Measurements from ENCODE around the gene B9D1.

B9D1 gene

GRCh38 chr17:19310151-19310550 lies 52.4 kb downstream of the B9D1 start:
- DNase-seq (ENCODE audit: low spot score in 2 of 2) (no peak), ATAC-seq (replicated peaks; ENCODE audit: extremely low read depth, poor library complexity, severe bottlenecking) (no peak)
- peaks cover 1% of the 10 kb centered on the region for H3K36me3 Mint-ChIP-seq (ENCODE audit: insufficient read depth)
- no peaks in the 10 kb centered on the region for H3K27me3 Mint-ChIP-seq
- no peak overlapping the region for H3K27ac Mint-ChIP-seq (ENCODE audit: low read depth)
- no peaks in the 10 kb centered on the region for H3K9me3 Mint-ChIP-seq
- no peak overlapping the region for H3K4me3 Mint-ChIP-seq
- H3K4me1 Mint-ChIP-seq: peaks cover 18% of the 10 kb centered on the region

GRCh38 chr17:19309701-19310100 lies 52.8 kb downstream of the B9D1 start:
- Mint-ChIP-seq H3K9me3 (no peaks in the 10 kb centered on the region), H3K27ac (ENCODE audit: low read depth) (no peak overlapping the region), H3K36me3 (ENCODE audit: insufficient read depth) (peaks cover 1% of the 10 kb centered on the region), H3K4me3 (no peak overlapping the region), H3K4me1 (peaks cover 19% of the 10 kb centered on the region), H3K27me3 (no peaks in the 10 kb centered on the region)
- no peak for DNase-seq (ENCODE audit: low spot score in 2 of 2)
- no peak for ATAC-seq (replicated peaks; ENCODE audit: extremely low read depth, poor library complexity, severe bottlenecking)

- H3K4me3 Mint-ChIP-seq: no peak overlapping the region
- H3K9me3 Mint-ChIP-seq: no peaks in the 10 kb centered on the region
- H3K27me3 Mint-ChIP-seq: no peaks in the 10 kb centered on the region
- ATAC-seq (replicated peaks; ENCODE audit: extremely low read depth, poor library complexity, severe bottlenecking) (no peak), DNase-seq (ENCODE audit: low spot score in 2 of 2) (no peak)
- H3K27ac Mint-ChIP-seq (ENCODE audit: low read depth): no peak overlapping the region
- peaks cover 1% of the 10 kb centered on the region for H3K36me3 Mint-ChIP-seq (ENCODE audit: insufficient read depth)
- H3K4me1 Mint-ChIP-seq: peaks cover 19% of the 10 kb centered on the region
Observed at GRCh38 chr17:19308398-19308797, 54.1 kb downstream of the B9D1 start.

- no peak overlapping the region for H3K4me3 Mint-ChIP-seq
- DNase-seq (ENCODE audit: low spot score in 2 of 2): no peak
- no peaks in the 10 kb centered on the region for H3K9me3 Mint-ChIP-seq
- H3K27ac Mint-ChIP-seq (ENCODE audit: low read depth): no peak overlapping the region
- H3K27me3 Mint-ChIP-seq: no peaks in the 10 kb centered on the region
- peaks cover 1% of the 10 kb centered on the region for H3K36me3 Mint-ChIP-seq (ENCODE audit: insufficient read depth)
- H3K4me1 Mint-ChIP-seq: peaks cover 19% of the 10 kb centered on the region
- no peak for ATAC-seq (replicated peaks; ENCODE audit: extremely low read depth, poor library complexity, severe bottlenecking)
Observed at GRCh38 chr17:19307521-19307920, 55.0 kb downstream of the B9D1 start.

GRCh38 chr17:19306160-19307111 lies 56.1 kb downstream of the B9D1 start:
- Mint-ChIP-seq H3K9me3 (no peaks in the 10 kb centered on the region), H3K27me3 (no peaks in the 10 kb centered on the region), H3K27ac (ENCODE audit: low read depth) (peak overlapping the region; percentile 38), H3K4me1 (peaks cover 19% of the 10 kb centered on the region), H3K36me3 (ENCODE audit: insufficient read depth) (peaks cover 1% of the 10 kb centered on the region), H3K4me3 (peak overlapping the region; percentile 48)
- DNase-seq (ENCODE audit: low spot score in 2 of 2) (peak in 1 of 2 donors; percentile 27), ATAC-seq (replicated peaks; ENCODE audit: extremely low read depth, poor library complexity, severe bottlenecking) (peak; percentile 92)

GRCh38 chr17:19305761-19306159 lies 56.8 kb downstream of the B9D1 start:
- ATAC-seq (replicated peaks; ENCODE audit: extremely low read depth, poor library complexity, severe bottlenecking) (no peak), DNase-seq (ENCODE audit: low spot score in 2 of 2) (no peak)
- H3K4me1 Mint-ChIP-seq: peaks cover 19% of the 10 kb centered on the region
- H3K27me3 Mint-ChIP-seq: no peaks in the 10 kb centered on the region
- H3K9me3 Mint-ChIP-seq: no peaks in the 10 kb centered on the region
- peaks cover 1% of the 10 kb centered on the region for H3K36me3 Mint-ChIP-seq (ENCODE audit: insufficient read depth)
- peak overlapping the region; percentile 38 for H3K27ac Mint-ChIP-seq (ENCODE audit: low read depth)
- H3K4me3 Mint-ChIP-seq: peak overlapping the region; percentile 48

- ATAC-seq (replicated peaks; ENCODE audit: extremely low read depth, poor library complexity, severe bottlenecking) (no peak), DNase-seq (ENCODE audit: low spot score in 2 of 2) (no peak)
- Mint-ChIP-seq H3K4me3 (no peak overlapping the region), H3K9me3 (no peaks in the 10 kb centered on the region), H3K27me3 (no peaks in the 10 kb centered on the region), H3K27ac (ENCODE audit: low read depth) (no peak overlapping the region), H3K36me3 (ENCODE audit: insufficient read depth) (peaks cover 1% of the 10 kb centered on the region), H3K4me1 (peaks cover 19% of the 10 kb centered on the region)
Observed at GRCh38 chr17:19305256-19305655, 57.3 kb downstream of the B9D1 start.

- no peaks in the 10 kb centered on the region for H3K9me3 Mint-ChIP-seq
- no peak for ATAC-seq (replicated peaks; ENCODE audit: extremely low read depth, poor library complexity, severe bottlenecking)
- H3K36me3 Mint-ChIP-seq (ENCODE audit: insufficient read depth): peaks cover 1% of the 10 kb centered on the region
- peaks cover 19% of the 10 kb centered on the region for H3K4me1 Mint-ChIP-seq
- DNase-seq (ENCODE audit: low spot score in 2 of 2): no peak
- H3K4me3 Mint-ChIP-seq: no peak overlapping the region
- no peak overlapping the region for H3K27ac Mint-ChIP-seq (ENCODE audit: low read depth)
- H3K27me3 Mint-ChIP-seq: no peaks in the 10 kb centered on the region
Observed at GRCh38 chr17:19304751-19305150, 57.8 kb downstream of the B9D1 start.

GRCh38 chr17:19304209-19304608 lies 58.3 kb downstream of the B9D1 start:
- Mint-ChIP-seq H3K9me3 (no peaks in the 10 kb centered on the region), H3K36me3 (ENCODE audit: insufficient read depth) (peaks cover 1% of the 10 kb centered on the region), H3K4me3 (no peak overlapping the region), H3K27me3 (no peaks in the 10 kb centered on the region), H3K27ac (ENCODE audit: low read depth) (no peak overlapping the region), H3K4me1 (peaks cover 19% of the 10 kb centered on the region)
- DNase-seq (ENCODE audit: low spot score in 2 of 2) (no peak), ATAC-seq (replicated peaks; ENCODE audit: extremely low read depth, poor library complexity, severe bottlenecking) (no peak)

GRCh38 chr17:19303367-19303776 lies 59.2 kb downstream of the B9D1 start:
- no peak overlapping the region for H3K27ac Mint-ChIP-seq (ENCODE audit: low read depth)
- peaks cover 19% of the 10 kb centered on the region for H3K4me1 Mint-ChIP-seq

GRCh38 chr17:19302791-19303331 lies 59.7 kb downstream of the B9D1 start:
- ATAC-seq (replicated peaks; ENCODE audit: extremely low read depth, poor library complexity, severe bottlenecking) (no peak), DNase-seq (ENCODE audit: low spot score in 2 of 2) (no peak)
- H3K9me3 Mint-ChIP-seq: no peaks in the 10 kb centered on the region
- H3K4me1 Mint-ChIP-seq: peaks cover 19% of the 10 kb centered on the region
- peaks cover 1% of the 10 kb centered on the region for H3K36me3 Mint-ChIP-seq (ENCODE audit: insufficient read depth)
- H3K27ac Mint-ChIP-seq (ENCODE audit: low read depth): no peak overlapping the region
- no peaks in the 10 kb centered on the region for H3K27me3 Mint-ChIP-seq
- no peak overlapping the region for H3K4me3 Mint-ChIP-seq

More at GRCh38 chr17:19303367-19303776, 59.2 kb downstream of the B9D1 start:
- Mint-ChIP-seq H3K27me3 (no peaks in the 10 kb centered on the region), H3K9me3 (no peaks in the 10 kb centered on the region), H3K4me3 (no peak overlapping the region), H3K36me3 (ENCODE audit: insufficient read depth) (peaks cover 1% of the 10 kb centered on the region)
- ATAC-seq (replicated peaks; ENCODE audit: extremely low read depth, poor library complexity, severe bottlenecking): no peak
- no peak for DNase-seq (ENCODE audit: low spot score in 2 of 2)

- Mint-ChIP-seq H3K36me3 (ENCODE audit: insufficient read depth) (peaks cover 1% of the 10 kb centered on the region), H3K27me3 (no peaks in the 10 kb centered on the region), H3K27ac (ENCODE audit: low read depth) (no peak overlapping the region), H3K4me3 (no peak overlapping the region), H3K9me3 (no peaks in the 10 kb centered on the region), H3K4me1 (peaks cover 19% of the 10 kb centered on the region)
- DNase-seq (ENCODE audit: low spot score in 2 of 2) (no peak), ATAC-seq (replicated peaks; ENCODE audit: extremely low read depth, poor library complexity, severe bottlenecking) (no peak)
Observed at GRCh38 chr17:19301973-19302372, 60.5 kb downstream of the B9D1 start.

Measured in central memory CD8-positive, alpha-beta T cell (primary cell).